HG03025 (cell line): Measurements from ENCODE around the gene C22orf31.

Source experiments
- ATAC-seq: cut with Tn5 transposase; IDR thresholded peaks from one replicate; pipeline ENCODE4 v1.9.1; 2021; ENCODE audit warnings: mild to moderate bottlenecking, moderate library complexity; ENCODE audit not compliant: unreplicated experiment, low FRiP score

C22orf31 gene

DNA sequence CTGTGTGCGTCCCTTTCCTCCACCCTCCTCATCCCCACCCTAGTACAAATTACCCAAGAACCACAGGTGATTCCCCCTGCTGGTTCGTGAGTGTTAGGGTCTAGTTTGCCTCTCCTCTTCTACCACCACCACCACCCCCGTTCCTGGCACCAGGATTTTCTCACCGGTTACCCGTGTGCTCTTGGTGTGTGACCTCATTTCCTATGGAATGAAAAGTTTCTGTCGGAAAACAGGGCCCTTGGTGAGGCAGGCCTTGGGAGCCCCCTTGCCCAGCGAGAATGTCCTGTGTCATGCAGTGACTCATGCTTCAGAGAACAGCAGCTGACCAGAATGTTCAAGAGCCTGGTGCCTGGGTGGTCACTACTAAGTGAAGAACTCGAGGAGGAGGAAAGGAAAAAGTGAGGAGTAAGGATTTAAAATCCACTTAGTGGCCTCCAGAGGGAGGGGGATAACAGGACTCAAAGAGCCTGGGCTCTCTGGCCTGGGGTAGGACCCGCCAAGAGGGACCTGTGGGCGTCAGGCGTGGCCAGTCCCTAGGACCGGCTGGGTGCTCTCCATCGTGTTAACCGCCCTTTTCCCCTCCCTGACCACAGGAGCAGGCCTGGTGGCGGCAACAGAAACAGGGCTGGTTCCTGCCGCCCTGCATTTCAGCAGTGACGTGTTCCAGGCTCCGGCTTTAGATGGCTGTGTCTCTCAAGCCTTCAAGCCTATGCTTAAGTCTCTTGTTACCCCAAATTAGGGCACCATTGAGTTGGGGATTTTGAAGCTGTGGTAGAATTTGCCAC is 30.2 kb downstream of the C22orf31 start:
- ATAC-seq: no peak

DNA sequence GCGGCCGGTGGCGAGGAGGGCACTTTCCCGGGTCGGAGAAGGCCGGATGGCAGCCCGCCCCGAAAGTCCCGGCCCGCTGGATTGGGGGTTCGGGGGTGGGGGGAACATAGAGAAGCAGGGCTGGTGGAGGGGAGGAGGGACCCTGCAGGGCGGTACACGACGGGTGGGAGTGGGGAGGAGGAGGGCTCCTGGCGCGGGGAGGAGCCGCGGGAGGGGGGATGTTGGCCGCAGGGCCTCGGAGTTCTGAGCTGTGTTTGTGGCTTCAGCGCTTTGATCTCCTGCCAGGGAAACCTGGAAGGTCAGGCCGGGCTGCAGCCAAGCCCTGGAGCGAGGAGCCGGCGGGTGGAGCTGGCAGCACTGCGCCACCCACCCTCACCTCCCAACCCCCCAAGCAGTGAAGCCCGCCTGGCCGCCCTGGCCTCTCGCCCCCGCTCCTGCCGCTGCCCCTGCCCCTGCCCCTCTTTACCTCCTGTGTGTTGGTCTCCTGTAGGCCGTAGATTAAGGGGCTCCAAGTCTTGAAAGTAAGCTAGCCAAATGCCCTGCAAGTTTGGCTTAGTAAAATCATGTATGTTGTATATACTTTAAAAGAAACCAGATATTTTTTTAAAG is 30.9 kb downstream of the C22orf31 start:
- no peak for ATAC-seq

- no peak for ATAC-seq
These were observed 31.5 kb downstream of the C22orf31 start for GRCh38 chr22:29030016-29030617.

- ATAC-seq: no peak
These were observed 32.2 kb downstream of the C22orf31 start for GRCh38 chr22:29029202-29030000.

DNA sequence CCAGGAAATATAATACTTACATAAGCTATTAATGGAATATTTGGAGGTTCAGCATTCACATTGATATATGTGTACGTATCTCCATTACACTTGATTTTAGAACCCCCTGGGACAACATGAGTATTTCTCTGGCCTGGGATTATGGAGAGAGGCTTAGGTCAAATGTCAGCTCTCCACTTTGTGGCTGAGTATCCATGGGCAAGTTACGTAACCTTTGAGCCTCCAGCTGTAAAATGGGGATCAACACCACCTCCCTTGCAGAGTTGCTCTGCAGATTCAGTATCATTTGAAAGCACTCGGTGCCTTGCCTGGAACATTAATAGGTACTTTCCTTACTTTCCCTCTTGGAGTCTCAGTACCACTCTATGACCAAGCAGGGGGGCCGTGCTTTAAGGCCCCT is 33.2 kb downstream of the C22orf31 start:
- no peak for ATAC-seq

- ATAC-seq: no peak
These were observed 35.1 kb downstream of the C22orf31 start for GRCh38 chr22:29026579-29026978.

DNA sequence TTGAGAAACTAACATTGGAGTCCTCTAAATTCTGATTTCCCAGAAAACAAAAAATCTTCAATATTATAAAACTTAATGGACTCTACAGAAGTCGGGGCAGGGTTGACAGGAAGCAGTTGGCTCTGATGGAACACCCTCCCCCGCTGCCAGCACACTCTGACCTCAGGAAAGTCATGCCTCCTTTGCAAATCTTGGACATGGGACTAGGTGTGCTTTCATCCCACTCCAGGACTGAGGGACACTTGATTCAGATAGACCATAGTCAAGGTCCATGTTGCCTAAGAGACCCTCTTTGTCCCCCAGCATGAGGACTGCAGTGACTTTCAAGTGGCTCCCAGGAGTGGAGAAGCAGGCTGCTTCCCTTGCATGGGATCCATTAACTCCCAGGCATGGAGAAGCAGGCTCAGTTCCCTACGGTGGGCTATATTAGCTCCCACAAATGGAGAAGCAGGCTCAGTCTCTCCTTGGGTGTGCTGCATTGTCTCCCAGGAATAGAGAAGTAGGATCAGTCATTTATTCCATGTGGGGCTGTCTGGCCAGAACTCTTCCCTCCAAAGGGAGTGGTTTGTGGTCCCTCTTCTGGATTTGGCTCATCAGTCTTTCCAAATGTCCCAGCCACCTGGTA is 38.3 kb downstream of the C22orf31 start:
- ATAC-seq: no peak

GRCh38 chr22:29022101-29022817 is 39.4 kb downstream of the C22orf31 start:
- ATAC-seq: no peak

- no peak for ATAC-seq
These were observed 43.1 kb downstream of the C22orf31 start for GRCh38 chr22:29018293-29019189.

- no peak for ATAC-seq
These were observed 45.3 kb downstream of the C22orf31 start for GRCh38 chr22:29016067-29016938.

- no peak for ATAC-seq
These were observed 46.9 kb downstream of the C22orf31 start for GRCh38 chr22:29014773-29015172.

DNA sequence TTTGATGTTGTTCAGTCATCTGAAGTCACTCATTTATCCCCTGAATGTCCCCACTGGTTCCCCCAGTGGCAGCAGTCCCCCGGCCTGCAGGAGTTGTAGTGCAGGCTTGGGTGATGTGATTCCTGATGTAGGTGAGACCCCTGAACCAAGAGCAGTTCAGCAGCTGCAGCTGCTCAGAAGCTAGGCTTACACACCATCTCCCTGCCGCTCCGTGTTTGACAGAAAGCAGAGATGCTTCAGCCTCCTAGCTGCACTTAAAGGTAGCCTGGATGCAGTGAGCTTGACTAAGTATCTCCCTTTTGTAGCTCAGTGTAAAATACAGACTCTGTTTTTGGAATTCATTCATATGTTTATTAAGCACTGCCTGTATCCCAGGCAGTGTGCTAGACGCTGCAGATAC is 47.3 kb downstream of the C22orf31 start:
- no peak for ATAC-seq

- ATAC-seq: no peak
These were observed 48.7 kb downstream of the C22orf31 start for GRCh38 chr22:29012952-29013351.

- no peak for ATAC-seq
These were observed 49.6 kb downstream of the C22orf31 start for GRCh38 chr22:29012101-29012433.

DNA sequence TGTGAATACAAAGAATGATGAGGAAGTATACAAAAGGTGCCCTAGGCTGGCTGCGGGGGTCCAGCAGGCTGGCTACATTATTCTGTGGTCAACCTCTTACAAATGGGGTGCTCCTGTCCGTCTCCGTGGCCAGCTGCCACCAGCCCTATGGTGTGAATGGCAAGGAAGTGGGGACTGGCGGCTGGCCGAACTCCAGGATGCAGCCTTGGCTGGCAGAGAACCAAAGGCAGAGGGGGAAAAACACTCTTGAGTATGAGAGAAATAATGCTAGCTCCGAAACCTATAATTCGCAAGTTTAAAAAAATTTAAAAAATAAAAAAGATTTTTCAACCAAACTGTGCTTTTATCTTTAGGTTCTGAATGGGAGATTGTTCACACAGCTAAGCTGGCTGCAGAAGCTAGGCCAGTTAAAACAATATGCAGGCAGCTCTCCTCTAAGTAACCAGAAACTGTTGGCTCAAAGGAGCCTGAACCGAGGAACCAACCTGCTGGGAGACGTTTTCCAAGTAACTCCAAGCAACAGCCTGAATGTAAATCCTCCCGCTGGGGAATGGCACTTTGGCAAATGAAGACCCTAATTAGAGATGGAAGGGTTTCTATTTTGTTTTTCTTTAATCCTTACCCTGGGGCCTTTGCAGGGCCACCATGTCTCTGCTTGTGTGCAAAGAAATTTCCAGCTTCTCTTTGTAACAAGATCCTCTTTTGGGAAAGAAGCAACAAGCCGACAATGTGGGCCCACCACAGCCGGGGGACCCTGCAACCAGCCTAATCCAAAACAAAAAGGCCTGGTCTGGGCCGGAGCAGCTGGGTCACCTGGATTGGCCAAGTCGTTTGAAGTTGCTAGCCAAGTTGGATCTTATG is 50.2 kb downstream of the C22orf31 start:
- no peak for ATAC-seq

- no peak for ATAC-seq
These were observed 52.5 kb downstream of the C22orf31 start for GRCh38 chr22:29009148-29009547.
